T47D (cell line): ENCODE measurements around the gene DERL3.

Experiments
- DNase-seq, 2 experiments: peaks; one replicate each; pipeline versions ENCODE4 v3.0.0 to v3.0.0-alpha.2; 2011 to 2012; ENCODE audit warnings: low read depth in 1 of 2, low spot score in 1 of 2
- JUND ChIP-seq: IDR thresholded peaks from 2 replicates; pipeline ENCODE4 v1.6.1; 2012; ENCODE audit warnings: low read depth
- in situ Hi-C: cut with HindIII; loops from 2 replicates; pipeline ENCODE4 v1.10.0; 2016; ENCODE audit warnings: low sequenced_read_pairs, low pct_unique_long_range_greater_than_20kb

DERL3 gene

DNA sequence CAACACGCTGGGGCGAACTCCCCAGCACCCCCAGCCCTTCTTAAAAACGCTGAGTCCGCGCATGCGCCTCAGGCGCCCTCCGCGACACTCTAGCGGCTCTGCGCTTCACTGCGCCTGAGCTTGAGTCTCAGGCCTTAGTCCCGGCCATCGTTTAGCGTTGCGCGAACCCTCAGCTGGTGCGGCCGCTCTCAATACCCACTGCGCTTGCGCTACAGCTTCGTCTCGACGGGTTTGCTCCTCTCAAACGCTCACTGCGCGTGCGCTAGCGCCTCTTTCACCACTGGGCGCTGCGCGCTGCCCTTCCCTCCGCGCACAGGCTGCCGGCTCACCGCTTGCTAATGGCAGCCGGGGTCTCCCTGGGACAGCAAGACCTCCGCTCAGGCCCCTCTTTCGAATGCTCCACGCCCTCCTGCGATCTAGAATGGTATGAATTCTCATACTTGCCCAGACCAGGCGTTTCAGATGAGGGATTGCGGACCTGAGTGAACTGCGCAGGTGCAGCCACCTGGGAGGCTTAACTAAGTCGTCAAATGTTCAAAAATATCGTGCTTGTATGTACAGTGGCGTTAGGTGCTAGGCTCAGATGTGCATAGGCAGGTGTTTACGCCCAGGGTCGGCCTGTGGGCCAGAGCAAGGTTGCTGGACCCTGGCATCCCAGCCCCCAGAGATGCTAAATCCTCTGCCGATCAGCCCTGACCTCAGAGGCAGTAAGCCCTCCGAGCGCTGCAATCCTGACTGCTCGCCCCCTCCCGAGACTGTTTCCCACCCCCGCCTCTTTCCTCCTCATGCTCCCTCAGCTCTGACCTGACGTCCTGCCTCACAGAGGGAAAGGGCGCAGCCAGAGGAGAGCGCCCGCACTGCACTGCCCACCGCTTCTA is 19.0 kb upstream of the DERL3 start, which contains the start of gene SLC2A11:
Gene SLC2A11 (plus strand): TSS at position 270 of the 878 bp plus-strand sequence. CDS start 125 bp downstream, at position 395.
- in situ Hi-C loops = no loop called here
- peak; percentile 89 to 95 for DNase-seq
- no peak for TF ChIP-seq JUND

DNA sequence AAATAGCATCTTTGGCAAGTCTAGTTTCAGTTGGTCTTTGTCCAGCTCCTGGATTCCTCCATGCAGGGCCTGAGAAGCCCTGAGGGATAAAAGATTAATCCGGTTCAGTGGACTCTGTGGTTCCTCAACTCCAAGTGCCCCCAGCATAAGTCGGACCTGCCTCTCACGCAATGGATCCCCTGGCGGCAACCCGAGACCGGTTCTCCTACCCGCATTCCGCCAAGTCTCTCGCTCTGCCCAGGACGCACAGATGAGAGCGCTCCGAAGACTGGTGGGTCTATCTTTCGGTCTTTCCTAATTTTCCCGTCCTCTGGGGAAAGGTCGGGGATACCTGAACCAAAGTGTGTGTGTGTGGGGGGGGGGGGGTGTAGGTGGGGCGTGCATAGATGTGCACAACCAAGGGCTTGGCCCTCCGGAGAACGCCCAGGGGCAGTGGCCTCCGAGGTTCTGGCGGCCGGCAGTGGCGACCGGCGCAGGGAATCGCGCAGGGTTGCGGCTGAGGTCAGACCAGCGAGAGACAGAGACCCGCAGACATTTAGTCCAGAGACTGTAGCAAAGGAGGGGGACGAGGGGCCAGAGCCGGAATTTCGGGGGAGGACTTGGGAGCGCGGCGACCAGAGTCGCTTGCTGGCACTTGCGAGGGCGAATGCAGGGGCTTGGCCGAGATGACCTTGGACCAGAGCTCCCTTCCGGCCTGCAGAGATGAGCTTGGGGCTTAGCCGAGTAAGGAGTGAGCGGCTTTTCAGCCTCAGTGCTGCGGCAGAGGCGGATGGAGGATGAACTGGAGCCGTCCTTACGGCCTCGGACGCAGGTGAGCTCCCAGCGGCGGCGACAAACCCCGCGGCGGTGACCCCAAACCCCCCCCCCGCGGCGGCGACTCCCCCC is 18.2 kb upstream of the DERL3 start:
- in situ Hi-C loops = no loop called here
- DNase-seq = peak in 1 of 2 experiments; percentile 83
- TF ChIP-seq JUND = no peak

DNA sequence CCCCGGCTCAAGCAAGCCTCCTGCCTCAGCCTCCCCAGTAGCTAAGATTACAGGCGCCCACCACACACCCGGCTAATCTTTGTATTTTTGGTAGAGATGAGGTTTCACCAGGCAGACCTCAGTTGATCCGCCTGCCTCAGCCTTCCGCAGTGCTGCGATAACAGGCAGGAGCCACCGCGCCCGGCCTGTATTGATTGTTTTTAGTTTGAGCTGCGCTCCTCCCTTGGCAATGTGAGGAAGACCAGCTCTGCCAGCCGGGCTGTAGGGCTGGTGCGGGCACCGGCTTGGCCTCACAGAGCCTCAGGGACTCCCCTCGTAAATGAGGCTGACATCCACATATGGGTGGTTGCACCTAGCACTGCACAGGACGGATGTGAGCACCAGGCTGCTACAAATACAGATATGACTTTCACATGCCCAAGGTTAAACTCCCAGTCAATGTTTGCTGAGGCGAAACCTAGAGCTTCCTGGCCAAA is 11.4 kb upstream of the DERL3 start:
- in situ Hi-C loops = no loop called here
- no peak for DNase-seq
- TF ChIP-seq JUND = no peak

DNA sequence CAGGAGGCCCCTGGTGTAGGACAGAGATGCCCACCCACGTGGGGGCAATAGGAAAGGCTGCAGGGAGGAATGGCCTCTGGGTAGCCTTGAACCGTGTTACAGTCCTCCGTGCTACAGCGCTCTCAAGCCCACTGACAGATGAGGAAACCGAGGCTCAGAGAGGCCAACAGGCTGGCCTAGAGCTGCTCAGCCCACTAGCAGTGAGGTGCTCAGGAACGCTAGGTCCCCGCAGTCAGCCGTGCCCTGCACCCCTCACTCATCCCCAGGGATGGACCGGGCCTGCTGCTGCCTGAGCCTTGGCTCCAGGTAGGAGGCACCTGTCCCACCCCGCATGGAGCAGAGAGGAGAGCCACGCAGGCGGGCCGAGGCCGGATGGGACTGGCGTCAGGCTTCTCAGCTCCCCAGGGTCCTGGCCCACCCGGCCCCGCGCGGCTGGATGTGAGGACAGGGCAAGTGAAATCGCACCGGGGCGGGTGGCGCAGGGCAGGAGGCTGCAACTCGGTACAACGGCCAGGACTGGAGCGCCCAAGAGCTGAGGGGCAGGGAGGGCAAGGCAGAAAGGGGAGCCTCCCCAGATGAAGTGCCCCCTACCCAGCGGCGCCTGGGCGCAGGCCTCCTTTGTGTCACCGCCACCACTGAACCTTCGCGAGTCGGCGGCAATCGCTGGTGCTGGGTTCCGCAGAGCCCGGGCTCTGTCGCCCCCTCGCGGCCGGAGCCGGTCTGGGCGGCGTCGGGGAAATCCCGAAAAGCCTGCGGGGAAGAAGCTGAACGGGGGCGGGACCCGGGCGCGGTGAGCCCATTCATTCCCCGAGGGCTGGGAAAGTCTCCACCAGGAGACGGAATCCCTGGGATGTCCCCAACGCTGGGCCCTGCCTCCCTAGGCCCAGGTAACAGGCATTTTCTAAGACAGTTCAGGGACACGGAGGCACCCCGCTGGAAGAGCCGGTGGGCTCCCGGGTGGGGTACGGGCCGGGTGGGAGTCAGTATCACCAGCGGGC is 10.5 kb upstream of the DERL3 start:
- in situ Hi-C loops = no loop called here
- DNase-seq = peak; percentile 75 to 77

DNA sequence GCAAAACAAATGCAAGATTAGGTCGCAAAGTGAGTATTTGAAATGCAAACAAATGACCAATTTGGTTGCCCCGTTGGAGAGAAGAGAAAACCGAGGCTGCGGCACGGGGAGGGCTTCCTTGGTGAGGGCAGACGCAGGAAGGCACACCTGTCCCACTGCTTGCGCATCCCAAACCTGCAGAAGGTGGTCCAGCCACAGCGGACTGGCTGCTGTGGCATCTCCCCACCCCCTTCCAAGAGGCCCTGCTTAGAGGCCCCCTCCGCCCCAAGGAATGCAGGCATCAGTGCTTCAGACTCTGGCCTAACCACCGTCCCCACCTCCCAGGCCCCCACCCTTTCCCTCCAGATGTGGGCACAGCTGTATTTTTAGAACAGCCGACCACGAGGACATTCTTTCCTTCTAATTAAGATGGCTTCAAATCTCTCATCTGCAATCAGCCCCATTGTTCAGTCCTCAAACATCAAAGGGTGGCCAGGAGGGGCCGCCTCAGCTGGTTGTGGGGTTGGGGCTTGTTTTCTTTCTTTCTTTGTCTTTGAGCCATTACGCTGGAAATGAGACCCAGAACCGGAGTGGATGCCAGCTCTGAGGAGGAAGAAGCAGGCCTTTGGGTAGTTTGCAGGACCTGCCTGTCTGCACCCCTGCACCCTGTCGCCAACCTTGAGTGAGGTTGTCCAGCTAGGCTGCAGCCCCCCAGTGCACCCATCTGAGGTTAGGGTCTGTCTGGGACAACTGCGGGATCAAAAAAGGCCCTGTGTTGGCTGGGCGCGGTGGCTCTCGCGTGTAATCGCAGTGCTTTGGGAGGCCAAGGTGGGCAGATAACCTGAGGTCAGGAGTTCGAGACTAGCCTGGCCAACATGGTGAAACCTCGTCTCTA is 9.4 kb upstream of the DERL3 start:
- no peak for DNase-seq
- TF ChIP-seq JUND = no peak
- in situ Hi-C loops = no loop called here

More for the DNA sequence above, 10.5 kb upstream of the DERL3 start:
- no peak for TF ChIP-seq JUND

DNA sequence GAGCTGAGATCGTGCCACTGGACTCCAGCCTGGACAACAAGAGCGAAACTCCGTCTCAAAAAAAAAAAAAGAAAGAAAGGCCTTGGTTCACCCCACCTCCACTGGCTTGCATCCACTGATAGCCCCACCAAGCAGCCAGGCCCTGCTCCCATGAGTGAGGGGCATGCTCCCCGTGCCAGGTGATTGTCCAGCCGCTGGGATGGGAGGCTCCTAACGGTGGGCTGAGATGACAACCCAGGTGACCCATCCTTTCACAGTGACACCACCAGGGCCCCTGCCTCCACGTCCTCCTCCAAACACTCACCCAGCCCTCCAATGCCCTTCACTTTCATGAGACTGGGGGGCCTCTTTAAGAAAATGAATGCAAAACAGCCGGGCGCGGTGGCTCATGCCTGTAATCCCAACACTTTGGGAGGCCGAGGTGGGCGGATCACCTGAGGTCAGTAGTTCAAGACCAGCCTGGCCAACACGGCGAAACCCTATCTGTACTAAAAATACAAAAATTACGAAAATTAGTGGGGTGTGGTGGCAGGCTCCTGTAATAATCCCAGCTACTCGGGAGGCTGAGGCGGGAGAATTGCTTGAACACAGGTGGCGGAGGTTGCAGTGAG is 8.6 kb upstream of the DERL3 start:
- in situ Hi-C loops = no loop called here
- DNase-seq = no peak
- TF ChIP-seq JUND = no peak

DNA sequence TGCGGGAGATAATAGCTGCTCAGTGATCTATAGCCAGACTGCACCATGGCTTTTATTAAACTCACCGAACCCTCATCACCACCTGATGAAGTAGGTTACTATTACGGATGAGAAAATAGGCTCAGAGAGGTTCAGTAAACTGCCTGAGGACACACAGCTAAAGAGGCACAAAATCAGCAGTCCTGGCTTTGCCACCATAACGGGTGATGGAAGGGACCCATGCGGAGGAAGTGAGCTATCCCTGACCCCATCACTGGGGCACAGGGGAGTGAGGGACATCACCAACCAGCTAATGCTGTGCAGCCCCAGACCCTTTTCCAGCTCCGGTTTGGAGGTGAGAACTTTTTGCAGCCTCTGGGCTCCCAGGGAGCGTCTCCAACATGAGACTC is 7.3 kb upstream of the DERL3 start:
- in situ Hi-C loops = no loop called here
- TF ChIP-seq JUND = no peak
- no peak for DNase-seq

DNA sequence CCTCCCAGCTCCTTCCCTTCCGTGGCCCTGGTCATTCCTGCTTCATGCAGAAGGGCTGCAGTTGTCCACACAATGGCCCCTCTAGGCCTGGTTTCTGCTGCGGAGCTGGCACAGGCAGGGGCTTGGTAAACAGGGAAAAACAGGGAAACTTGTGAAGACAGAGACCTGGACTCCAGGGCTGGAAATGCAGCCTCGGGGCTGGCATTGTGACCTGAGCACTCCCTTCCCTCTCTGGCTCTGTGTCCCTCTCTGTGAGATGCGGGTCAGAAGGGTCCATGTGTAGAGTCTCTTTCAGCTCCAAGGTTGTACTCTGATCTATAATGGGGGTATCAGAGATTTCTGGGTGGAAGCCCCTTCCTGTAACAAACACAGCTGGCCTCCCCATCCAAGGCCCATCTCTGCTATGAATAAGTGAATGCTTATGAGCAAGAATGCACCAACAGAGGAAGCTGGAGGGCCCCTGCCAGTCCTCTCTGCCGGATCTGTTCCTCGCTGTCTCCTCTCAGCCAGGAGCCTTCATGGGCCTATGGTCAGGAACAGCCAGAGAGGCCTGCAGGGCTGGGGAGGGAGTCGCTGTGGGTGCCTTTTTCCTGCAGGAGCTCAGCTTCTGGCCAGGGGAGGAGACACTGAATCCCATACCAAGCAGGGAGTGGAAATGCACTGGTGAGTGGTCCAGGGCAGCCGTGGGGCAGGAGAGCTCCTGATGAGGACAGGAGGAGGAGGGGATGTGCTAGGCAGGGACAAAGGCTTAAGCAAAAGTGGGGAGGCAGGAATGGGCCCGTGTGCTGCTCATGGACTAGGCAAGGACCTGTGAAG is 6.7 kb upstream of the DERL3 start:
- in situ Hi-C loops = no loop called here
- DNase-seq = no peak
- no peak for TF ChIP-seq JUND

DNA sequence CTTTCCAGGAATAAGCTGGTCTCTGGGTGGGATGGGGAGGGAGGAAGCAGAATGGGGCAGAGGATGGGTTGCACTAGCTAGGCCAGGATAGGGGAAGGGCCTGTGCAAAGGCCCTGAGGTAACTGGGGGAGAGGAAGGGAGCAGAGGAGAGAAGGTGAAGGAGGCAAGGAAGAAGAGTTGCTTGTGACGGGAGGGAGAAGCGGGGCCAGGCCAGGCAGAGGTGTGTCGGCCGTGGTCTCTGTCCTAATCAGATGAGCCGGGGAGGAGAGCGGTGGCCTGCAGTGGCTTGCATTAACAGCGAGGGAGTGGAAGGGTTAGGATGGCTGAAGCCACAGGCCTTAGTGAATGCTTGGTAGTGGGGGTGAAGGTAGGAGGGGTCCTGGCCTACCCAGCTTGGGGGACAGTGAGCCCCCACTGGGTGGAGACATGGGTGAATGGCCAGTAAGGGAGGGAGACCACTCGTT is 6.0 kb upstream of the DERL3 start:
- in situ Hi-C loops = no loop called here
- no peak for DNase-seq
- TF ChIP-seq JUND = no peak

DNA sequence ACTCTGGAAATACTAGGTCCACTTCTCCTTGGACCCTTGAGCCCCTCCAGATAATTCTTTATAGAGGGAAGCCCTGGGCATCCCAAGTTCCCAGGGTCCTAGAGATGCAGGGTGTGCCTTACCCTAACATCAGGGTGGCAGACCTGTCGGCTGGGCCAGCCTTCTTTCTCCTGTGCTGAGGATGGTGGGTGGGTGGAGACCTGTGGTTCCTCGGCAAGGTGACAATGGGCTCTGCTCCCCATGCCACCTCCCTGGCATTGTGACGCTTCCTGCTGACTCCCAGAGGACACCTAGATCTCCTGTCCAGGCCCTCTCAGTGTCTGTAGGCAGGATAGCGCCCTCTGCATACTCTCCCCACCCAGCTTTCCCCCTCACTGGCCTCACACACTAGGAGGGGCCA is 3.8 kb upstream of the DERL3 start:
- no peak for TF ChIP-seq JUND
- in situ Hi-C loops = no loop called here
- DNase-seq = no peak
